ENCODE data around the gene MXI1.

- TF ChIP-seq SUZ12 (IDR thresholded peaks at IDR 0.05; ENCODE audit: extremely low read depth, insufficient read depth, insufficient read length) (no peak), YY1 (IDR thresholded peaks at IDR 0.05; ENCODE audit: insufficient read depth, insufficient read length) (no peak), ZNF274 (IDR thresholded peaks at IDR 0.05; ENCODE audit: low read depth, low read length) (no peak)
Measured at GRCh38 chr10:110160081-110160480, 47.3 kb upstream of the MXI1 start.

Data from NT2/D1 (cell line).